HG03159 (cell line): ENCODE results near the gene RAB25.
"Not testable (repeated sequence)": the region's sequence is repeated elsewhere in the genome, so short reads cannot be mapped to it uniquely, and the experiment has no call there.

Source experiments
- ATAC-seq: cut with Tn5 transposase; IDR thresholded peaks from one replicate; pipeline ENCODE4 v1.9.1; 2021; ENCODE audit warnings: mild to moderate bottlenecking, moderate library complexity; ENCODE audit not compliant: unreplicated experiment

RAB25 gene

DNA sequence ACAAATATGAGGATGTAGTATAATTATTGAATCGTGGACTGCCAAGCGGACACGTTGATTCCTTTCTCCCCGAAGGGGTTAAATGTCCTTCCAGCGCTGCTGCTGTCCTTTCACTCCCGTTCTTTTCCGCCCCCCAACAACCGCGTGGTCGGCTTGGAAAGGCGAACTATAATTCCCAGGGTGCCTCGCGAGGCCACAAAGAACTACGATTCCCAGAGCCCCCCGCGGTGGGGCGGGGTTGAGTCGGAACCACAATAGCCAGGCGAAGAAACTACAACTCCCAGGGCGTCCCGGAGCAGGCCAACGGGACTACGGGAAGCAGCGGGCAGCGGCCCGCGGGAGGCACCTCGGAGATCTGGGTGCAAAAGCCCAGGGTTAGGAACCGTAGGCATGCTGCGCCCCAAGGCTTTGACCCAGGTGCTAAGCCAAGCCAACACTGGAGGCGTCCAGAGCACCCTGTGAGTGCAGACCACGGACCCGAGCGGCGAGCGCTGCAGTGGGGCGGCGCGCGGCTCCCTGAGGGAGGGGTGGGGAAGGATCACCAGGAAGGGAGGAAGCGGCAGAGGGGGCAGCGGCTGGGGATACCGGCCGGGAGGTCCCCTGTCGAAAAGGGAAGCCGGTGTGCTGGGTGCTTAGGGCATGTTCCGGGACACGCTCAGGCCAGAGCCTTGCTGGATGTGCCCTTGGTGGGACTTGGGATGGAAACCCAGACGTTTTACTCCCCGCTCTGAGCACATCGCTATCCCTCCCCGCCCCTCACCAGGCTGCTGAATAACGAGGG, 6.3 kb upstream of the RAB25 start, which contains the start of gene LAMTOR2:
Gene LAMTOR2 (plus strand): TSS at position 283 of the 781 bp plus-strand sequence. CDS start 108 bp downstream, at position 391.
- peak; percentile 75 for ATAC-seq

DNA sequence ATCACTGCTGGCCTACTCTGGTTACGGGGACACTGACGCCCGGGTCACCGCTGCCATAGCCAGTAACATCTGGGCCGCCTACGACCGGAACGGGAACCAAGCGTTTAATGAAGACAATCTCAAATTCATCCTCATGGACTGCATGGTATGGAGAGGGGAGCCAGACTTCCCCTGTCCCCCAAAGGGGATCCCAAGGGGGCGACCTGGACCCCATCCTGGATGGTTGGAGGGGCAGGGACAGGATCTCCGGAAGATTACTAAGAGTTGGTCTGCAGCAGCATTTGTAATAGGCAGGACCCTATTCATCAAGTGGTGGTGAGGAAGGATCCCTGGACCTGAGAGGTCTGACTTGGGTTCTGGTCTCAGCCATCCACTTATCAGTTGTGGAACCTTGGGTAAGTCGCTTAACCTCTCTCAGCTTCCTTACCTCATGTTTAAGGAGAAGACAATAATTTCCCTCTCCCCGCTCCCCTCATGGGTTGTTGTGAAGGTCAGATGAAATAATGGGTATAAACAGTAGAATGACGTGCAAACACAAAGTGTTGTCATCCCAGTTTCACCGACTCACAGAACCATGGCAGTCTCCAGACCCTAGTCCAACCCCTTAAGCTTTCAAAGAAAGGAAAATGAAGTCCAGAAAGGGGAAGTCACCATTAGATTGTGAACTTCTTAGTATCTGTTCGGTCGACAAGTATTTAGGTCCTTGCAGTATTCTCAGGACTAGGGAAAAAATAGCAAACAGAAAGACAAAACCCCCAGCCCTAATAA, 5.5 kb upstream of the RAB25 start:
- no peak for ATAC-seq

DNA sequence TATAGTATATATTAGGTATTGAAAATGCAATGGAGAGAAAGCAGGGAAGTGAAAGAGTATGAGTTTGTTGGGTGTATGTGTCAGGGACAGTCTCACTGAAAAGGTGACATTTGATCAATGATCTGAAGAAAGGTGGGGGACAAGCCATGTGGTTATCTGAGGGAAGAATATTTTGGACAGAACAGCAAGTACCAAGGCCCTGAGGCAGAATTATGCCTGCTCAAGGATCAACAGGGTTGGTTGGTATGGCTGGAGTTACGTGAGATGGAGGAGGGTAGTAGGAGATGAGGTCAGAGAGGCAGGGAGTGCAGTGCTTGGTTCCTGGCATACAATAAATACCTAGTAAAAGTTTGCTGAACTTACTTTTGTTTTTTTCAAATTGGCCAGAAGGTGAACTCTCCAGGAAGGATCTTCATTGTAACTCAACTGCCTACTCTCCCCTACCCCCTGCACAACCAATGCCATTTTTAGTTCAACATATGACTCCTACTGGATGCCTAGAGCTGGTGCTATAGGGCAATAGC, 4.6 kb upstream of the RAB25 start:
- no peak for ATAC-seq

DNA sequence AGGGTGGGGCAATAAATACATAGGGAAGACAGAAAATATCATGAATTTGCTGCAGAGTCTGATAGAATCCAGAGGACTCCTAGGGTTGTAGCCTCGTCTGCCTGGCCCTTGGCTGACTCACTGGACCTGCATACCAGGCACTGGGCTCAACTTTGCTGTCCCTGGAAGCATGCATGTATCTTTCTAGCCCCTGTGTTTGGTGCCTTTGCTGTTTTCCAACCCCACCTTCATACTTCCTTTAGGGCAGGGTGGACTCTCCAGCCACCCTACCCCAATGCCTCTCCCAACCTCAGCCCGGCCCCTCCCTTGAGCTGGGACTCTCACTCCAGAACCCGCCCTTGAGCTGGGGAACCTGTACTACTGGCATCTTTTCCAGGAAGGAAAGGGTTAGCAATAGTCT, 1.2 kb downstream of the RAB25 start:
- no peak for ATAC-seq

DNA sequence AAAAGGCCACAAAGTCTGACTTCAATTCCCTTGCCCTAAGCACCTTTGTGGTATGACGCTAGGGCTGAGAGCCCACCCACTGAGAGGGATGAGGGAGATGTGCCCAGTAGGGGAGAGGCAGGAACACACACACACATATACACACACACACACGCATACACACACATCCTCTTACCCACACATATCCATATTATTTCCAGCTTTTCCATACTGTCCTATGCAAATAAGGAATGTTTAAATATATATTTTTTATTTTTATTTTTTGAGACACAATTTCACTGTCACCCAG, 3.0 kb downstream of the RAB25 start:
- no peak for ATAC-seq

DNA sequence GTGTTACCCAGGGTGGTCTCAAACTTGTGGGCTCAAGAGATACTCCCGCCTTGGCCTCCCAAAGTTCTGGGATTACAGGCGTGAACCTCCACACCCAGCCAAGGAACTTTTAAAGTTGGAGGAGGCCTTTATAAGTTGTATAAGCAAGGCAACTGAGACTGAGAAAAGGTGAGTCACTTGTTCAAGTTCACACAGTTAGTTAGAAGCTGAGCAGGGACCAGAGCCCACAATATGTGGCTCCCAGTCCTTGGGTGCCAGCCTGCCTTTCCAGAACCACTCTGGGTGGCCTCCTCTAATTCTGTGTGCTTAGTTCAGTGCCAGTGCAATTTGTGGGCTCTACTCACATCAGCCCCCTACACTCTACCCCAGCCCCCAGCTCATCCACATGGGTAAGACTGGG, 3.7 kb downstream of the RAB25 start:
- ATAC-seq, result no peak

DNA sequence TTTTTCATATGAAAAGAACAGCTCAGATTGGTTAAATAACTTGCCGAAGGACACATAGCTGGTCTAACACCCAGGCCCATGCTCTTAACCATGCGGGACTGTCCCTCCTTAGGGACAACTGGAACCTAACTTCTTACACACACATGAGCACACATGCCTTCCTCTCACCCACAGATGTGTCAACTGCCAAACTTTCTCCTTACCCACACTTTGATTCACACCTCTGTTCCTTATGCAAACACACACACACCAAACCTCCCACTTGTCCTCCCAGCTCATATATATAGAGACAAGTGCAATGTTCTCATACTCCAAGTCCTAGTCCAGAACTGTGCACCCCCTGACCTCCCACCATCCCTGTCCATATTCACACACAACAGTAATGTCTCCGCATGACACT, 4.3 kb downstream of the RAB25 start:
- ATAC-seq, result no peak

DNA sequence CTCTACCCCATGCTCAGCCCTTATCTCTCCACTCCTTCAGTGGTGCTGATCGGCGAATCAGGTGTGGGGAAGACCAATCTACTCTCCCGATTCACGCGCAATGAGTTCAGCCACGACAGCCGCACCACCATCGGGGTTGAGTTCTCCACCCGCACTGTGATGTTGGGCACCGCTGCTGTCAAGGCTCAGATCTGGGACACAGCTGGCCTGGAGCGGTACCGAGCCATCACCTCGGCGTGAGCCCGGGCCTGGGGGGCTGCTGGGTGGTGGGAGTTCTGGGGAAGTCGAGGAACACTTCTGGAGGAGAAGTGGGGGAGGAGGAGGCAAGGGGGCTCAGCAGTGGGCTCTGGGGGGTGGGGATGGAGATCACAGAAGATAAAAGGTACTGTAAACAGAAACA, 4.9 kb downstream of the RAB25 start:
- no peak for ATAC-seq

DNA sequence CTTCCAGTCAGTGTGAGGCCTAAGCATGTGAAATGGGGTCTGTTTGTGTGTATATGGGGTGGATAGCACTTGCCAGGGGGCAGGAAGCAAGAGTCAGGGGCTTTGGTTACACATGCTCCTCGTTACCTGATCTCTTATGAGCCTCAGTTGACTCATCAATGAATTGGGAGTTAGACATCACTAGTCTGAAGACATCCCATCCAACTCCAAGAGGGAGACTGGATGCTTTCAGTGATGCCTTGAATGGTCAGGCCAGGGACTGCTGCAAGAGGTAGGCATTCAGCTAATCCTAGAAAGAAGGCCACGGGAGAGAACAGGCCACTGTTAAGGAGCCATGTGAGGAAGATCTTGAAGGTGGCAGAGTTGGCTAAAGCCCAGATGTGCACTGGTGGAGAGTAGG, 6.3 kb downstream of the RAB25 start:
- no peak for ATAC-seq

DNA sequence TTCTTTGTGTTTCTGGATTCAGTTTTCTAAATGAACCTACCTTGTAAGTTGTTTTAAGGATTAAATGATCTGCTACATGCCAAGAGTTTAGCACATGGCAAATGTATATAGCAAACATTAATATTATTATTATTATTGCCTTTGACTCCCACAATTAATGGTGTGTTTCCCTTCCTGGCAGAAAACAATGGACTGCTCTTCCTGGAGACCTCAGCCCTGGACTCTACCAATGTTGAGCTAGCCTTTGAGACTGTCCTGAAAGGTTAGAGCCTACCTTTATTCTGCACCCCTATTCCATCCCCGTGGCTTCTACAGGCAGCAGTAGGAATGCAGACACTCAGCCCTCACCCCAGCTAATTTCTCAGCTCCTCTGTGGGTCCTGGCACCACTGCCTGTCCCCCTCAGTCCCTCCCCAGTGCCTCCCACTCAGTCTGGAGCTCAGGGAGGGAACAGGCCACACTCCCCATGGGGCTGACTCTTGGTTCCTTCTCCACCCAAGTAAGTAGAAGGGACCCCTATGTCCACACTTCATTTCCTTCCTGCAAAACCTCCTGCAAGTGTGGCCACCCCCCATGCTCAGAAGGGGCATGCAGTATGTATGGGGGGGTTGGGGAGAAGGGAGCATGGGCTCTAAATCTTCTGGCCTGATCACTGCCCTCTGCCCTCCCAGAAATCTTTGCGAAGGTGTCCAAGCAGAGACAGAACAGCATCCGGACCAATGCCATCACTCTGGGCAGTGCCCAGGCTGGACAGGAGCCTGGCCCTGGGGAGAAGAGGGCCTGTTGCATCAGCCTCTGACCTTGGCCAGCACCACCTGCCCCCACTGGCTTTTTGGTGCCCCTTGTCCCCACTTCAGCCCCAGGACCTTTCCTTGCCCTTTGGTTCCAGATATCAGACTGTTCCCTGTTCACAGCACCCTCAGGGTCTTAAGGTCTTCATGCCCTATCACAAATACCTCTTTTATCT, 8.8 kb downstream of the RAB25 start:
- no peak for ATAC-seq

DNA sequence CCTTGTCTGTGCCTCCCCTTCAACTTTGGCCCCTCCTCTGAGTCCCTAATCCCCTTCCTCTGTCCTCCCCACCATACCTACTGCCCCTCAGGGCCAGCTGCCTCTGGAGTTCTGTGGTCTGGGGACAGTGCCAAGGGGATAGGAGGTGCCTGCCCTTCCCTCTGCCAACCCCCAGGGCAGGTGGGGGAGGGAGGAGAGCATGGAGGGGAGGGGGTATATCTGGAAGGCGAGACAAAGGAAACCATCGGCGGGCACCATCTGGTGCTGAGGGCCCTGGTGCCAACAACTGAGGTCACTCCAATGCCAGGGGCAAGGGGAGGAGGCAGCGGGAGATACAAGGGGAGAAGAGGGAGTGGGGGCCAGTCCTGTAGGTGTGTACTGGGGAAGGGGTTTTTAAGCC, 9.6 kb downstream of the RAB25 start:
- ATAC-seq, result no peak

DNA sequence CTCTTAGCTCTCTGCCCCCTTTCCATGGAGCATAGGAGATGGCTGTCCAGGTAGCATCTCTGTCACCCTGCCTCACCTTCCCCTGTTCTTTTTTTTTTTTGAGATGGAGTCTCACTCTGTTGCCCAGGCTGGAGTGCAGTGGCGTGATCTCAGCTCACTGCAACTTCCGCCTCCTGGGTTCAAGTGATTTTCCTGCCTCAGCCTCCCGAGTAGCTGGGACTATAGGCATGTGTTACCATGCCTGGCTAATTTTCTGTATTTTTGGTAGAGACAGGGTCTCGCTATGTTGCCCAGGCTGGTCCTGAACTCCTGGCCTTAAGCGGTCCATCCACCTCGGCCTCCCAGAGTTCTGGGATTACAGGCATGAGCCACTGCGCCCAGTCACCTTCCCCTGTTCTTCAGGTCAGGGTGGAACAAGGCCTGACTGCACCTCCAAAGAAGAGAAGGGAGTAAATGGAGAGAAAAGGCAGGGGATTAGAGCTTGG, 10.4 kb downstream of the RAB25 start:
- ATAC-seq, result not testable (repeated sequence)

DNA sequence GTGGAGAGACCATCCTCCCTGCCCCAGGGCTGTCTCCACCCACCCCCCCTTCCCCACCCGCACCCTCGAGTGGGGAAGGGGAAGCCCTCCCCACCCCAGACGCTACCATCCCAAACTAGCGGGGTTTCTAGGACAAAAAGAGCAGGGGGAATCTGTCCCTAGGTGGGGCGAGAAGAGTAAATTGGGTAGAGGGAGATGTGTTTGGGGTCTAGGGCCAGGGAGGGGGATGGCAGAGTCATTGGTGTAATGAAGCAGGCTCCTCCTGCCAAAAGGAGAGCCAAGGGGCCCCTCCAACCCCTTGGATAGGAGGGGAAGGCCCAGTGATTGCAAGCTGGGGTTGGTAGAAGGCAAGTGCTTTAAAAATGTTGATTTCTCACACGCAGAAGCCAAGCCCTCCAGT, 11.3 kb downstream of the RAB25 start:
- no peak for ATAC-seq

DNA sequence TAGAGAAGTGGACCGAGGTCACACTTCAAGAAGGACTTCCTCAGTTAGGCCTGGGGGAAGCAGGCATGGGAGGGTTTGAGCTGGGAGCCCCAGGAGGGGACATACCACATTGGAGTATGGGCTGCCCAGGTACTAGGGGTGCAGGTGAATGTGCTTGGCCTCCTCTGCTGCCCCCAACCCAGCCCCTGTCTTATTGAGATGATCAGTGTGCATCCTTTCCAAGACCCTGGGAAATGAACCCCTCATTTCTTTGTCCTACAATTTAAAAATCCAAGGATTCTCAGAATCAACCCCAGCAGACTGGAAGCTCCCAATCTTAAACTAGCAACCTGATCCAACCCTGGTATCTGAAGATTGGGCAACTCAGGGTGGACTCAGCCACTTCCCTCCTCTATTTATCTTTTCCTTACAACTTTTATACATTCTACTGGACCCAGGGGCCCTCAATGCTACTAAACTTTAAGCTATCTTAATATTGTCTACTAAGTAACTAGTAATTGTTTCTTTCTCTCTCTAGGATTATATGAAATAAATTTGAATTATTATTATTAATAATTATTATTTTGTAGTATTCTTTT, 12.2 kb downstream of the RAB25 start:
- ATAC-seq, result no peak

DNA sequence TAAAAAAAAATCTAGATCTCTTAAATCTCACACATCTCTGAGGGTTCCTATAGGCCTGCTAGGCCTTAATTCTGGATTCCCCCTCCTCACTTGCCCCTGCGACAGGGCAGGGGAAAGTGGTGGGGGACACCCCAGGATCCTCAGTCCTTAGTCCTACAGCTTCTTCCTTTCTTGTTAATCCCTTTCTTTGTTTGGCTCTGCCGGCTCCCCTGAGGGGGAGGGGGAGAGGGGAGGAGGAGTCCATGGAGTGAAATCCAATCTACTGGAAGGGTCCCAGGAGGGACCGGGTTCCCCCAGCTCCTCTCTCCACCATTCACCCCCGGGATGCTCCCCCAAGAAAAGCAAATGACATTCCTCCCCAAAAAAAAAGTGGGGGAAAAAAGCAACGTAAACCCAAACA, 12.8 kb downstream of the RAB25 start:
- no peak for ATAC-seq

DNA sequence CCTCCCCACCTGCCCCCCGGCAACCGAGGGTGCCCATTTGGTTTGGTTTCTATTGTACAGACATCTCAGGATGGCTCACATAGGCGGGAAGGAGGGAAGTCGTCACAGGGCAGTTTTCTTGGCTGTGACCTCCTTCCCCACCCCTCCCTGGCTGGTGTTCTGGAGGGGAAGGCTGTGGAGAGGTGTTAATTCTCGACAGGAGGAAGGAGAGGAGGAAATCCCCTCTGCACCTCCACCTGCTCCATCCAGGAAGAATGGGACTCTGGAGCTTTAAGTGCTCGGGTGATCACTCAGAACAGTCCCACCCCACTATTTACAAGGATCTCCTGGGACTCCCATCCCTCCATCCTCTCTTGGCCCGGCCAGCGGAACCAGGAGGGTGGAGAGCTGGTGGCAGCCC, 13.7 kb downstream of the RAB25 start:
- no peak for ATAC-seq

DNA sequence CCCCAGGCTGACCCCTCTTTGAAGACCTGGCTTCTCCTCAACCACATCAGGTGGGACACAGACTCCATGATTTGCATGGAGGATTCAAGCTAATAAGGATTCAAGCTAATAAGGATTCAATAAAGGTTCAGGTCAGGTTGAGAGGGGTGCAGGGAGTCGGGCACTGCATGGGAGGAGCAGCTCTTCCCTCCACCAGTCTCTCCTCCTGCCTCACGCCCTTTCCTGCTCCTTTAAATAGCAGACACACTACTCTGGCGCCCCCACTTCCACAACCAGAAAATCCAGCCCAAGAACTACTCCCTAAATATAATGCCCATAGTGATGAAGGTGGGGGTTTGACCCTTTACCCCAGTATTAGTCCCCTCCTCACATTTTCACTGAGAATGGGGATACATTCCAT, 14.2 kb downstream of the RAB25 start:
- ATAC-seq, result no peak

DNA sequence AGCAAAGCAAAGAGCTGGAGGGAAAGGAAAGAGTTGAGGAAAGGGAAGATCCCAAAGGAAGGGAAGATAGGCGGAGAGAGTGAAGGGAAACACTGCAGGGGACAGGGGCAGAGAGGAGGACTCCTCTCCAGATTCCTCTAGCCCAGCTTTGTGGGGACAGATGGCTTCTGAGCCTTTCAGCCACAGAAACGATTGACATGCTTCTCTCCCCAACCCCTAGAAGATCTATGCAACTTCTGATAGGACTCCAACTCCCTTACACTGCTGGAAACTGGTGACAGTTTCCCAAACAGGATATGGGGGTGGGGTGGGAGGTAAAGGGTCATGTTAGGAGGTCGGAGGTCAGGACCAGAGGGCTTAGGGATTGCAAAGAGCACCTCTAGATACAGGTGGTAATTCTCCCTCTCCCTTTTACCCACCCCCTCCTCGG, 14.8 kb downstream of the RAB25 start:
- no peak for ATAC-seq

DNA sequence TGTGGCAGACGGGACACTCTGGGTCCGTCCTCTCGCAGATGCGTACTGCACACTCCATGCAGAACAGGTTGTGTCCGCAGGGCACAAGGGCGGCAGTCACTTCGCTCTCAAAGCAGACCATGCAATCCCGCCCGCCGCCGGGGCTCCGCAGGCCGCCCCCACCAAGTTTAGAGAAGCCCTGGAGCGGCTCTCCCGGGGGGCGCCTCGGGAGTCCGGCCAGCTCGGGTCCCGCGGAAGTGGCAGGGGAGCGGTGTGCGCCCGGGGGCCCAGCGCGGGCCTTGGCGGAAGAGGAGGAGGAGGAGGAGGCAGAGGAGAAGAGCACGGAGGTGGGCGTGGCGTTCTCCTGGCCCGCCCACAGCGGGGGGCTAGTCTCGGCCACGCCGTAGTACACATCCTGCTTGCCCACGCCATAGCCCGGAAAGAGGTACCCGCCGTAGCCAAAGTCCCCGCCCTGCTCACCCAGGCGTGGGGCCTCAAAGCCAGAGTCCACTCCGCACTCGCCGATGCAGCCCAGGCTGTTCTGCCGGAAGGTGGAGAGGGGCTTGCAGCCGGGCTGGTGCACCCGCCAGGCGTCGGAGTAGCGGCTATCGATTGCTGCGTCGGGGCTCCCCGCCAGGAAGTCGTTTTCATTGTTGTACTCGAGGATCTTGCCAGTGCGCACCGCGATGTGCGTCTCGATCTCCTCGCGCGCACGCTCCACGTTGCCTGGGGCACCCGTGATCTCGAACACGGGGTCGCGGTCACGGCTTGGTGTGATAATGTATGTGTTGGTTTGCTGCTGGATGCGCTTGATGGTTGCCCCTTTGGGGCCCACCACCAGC, 15.9 kb downstream of the RAB25 start:
- ATAC-seq, result no peak

DNA sequence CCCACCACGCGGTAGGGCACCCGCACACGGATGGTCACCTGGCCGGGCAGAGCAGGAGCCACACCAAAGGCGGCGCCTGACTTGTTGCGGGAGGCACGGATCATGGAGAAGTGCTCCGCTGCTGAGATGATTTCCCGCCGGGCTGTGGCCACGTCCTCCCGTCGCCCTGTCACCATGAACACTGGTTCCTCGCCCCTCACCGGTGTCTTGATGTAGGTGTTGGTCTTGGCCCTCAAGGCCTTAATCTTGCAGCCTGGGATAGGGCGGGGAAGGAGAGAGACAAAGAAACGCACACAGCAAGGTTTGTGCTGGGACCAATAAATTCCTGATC, 16.4 kb downstream of the RAB25 start:
- no peak for ATAC-seq
